ENCODE results near the gene PPP1R9A.

Gene PPP1R9A

DNA sequence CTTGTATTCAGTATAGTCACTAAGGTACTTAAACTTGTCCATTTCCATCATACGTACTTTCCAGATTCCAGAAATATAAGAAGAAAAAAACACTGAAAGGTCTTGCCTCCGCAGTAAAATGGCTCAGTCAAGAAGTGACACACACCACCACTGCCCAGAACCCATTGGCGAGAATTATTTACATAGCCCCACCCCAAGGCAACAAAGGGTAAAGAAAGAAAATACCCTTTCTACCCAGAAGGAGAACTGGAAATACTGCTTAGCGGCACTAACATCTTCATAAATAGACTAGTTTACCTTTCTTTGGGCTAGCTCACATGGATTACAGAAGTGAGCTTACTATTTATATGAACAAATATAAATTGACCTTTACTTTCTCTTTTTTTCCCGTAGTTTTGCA is 194.0 kb downstream of the PPP1R9A start:
- DNase-seq (ENCODE audit: low read depth): no peak

DNA sequence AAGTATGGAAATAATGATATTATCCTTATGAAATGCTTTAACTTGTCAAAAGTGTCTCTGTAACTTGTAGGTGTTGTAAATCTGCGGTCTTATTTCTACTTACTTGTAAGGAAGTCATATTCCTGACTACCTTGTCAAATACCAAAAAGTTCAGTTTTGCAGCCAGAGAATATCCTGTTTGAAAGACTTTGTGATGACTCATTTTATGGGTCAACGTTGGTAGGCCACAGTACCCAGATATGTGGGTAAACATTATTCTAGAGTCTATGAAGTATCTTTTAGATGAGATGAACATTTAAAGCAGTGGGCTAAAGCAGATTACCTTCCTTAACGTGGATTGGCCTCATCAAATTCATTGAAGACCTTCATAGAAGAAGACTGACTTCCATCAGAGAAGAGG is 195.3 kb downstream of the PPP1R9A start:
- DNase-seq (ENCODE audit: low read depth): no peak

DNA sequence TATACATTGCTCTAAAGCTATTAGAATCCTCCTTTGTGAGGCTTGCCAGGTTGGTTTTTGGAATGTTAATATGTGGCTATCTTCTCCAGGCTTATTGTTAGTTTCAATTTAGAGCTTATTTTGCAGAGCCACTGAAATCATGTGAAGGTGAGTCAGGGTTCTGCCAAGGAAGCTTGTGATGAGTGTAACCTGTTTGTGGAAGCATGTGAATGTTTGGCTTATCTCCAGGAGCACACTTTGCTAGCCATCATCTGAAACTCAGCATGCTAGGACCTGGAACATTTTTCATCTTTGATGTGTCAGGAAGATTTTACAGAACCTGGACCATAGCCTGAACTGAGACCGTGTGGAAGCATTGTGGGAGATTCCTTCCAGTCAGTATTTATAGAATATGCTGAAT is 197.3 kb downstream of the PPP1R9A start:
- DNase-seq (ENCODE audit: low read depth): no peak

DNA sequence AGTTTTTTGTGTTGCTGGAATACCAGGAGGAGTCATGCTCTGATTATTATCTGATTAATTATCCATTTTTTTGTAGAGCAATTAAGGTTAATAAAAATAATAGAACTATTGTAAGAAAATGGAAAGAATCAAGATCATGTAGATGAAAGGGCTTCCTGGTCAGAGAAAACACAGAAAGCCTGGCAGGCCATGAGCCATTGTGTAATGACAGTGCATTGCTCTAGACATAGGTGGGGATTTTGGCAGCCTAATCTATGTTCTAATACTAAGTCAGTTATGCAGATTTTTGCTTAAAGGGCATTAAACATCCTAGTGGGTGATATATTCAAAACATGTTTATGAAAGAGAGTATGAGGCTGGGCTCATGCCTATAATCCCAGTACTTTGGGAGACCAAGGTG is 198.2 kb downstream of the PPP1R9A start:
- DNase-seq (ENCODE audit: low read depth): no peak

DNA sequence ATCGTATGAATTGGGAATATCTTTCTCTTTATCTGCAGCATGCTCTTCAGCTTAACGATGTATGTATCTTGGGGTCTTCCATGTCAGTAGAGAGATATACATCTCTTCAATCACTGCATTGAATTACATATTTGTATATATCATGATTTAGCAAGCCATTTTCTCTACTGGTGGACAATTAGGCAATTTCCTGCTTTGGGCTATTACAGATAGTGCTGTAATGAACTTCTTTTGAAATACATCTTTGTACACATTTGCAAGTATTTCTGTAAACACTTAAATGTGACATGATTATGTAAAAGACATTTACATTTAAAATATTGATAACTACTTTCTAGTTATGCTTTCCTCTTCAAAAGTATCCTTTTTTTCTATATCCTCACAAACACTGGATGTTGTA is 199.0 kb downstream of the PPP1R9A start:
- no peak for DNase-seq (ENCODE audit: low read depth)

DNA sequence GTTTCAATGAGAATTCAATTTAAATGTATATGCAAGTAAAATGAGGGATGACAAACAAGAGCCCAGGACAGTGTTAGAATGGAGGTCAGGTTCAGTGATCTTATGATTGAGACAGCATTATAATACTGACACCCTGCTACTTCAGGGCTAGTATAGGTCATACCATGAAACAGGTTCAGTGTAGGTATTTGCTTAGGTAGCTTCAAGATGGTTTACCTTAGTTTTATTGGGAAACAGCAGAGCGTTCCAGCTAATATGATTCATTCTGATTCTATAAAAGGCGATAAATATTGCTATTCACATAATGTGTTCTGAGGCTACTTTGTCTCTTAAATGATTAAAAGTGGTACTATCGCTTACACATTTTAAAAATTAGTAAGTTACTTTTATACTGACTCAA is 203.3 kb downstream of the PPP1R9A start:
- no peak for DNase-seq (ENCODE audit: low read depth)

DNA sequence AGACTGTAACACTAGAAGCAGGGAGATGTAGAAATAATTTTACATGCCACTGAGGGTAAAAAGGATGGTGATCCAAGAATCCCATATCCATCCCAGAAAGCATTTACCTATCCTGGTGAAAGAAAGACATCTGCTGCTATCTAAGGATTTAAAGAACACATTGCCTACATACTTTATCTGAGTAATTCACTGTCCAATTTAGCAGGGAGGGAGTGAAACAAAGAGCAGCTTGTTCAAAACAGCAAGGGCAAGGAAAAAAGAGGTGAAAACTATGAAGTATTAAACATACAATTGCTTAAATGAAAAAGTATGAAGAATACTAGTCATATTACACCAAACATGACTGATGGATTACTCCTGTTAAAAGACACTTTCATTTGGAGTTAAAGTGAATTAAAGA is 206.2 kb downstream of the PPP1R9A start:
- no peak for DNase-seq (ENCODE audit: low read depth)

DNA sequence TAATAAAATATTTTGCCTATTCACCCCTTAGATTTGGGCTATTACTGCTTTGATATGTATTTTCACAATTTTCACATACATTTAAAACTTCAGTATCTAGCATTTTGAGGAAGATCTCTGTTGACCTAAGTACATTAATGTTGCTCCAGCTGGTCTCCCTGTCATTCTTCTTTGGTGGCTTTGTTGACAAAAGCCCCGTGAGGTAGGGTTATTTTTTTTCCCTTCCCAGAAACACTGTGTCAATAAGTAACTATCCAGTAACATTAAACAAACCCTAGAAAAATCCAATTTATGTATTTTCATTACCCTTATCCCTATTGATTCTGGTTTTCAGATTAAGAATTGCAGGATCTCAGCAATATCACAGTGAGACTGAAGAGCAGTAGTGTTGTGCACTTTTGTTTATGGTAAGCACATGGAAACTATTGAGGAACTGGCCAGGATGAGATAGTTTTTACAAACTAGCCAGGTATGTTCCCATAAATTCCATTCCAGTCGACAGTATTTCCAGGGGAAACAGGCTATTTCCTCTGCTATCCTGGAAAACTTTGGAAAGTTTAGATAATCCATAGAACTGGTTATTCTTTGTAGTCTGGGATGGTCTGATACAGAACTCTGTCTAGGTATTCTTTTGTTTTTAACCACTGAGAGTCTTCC is 218.8 kb downstream of the PPP1R9A start:
- DNase-seq (ENCODE audit: low read depth): no peak

DNA sequence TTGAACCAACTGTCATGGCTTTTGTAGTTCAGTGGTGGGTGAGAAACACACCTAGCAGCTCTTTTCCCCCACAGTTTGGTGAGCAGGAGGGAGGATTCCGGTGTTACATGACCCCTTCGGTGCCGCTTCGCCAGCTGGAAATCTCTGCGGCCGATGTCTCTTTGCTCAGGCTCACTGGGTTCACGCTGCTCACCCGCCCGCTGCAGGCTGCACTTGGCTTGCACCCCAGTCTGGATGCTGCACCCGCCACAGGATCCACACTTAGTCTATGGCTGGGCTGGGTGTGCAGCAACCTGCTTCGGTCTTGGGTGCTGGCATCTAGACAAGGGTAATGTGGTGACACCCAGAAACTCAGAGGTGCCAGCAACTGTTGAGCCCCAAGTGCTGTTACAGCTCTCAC is 225.1 kb downstream of the PPP1R9A start:
- DNase-seq (ENCODE audit: low read depth): no peak

DNA sequence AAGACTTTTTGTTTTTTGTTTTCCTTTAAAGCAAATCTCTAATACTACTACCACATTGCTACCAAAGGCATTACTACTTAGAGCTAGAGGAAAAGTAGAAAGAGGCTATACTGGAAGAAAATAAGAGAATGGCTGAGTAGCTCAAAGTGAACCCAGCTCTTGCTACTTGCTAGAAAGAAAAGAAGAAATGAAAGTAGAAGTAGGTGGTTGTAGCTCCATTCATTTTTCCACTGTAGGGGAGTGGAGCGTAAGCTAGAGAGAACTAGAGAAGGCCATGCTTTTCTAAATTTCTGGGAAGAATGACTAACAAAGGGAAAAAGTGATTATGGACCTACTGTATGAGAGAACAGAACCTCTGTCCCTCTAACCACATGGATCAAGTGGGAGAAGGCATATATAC is 232.5 kb downstream of the PPP1R9A start:
- DNase-seq (ENCODE audit: low read depth): no peak

DNA sequence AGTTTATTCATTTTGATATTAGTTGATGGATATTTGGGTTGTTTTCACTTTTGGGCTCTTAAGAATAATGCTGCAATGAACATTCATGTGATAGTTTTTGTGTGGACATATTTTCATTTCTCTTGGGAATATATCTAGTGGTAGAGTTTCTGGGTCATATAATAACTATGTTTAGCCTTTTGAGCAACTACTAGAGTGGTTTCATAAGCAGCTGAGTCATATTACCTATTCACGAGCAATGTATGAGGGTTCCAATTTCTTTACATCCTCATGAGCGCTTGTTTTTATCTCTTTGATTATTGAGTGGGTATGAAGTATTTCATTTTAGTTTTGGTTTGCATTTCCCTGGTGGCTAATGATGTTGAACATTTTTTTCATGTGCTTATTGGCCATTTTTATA is 234.4 kb downstream of the PPP1R9A start:
- DNase-seq (ENCODE audit: low read depth): no peak

DNA sequence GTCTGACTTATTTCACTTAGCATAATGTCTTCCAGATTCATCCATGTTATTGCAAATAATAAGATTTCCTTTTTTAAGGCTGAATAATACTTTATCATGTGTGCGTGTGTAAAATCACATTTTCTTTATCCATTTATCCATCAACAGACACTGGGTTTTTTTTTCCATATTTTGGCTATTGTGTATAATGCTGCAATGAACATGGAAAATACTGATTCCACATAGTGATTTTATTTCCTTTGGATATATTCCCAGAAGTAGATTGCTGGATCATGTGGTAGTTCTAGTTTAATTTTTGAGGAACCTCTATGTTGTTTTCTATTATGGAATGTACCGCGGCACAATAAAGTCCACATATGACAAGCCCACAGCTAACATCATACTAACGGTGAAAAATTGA is 236.9 kb downstream of the PPP1R9A start:
- no peak for DNase-seq (ENCODE audit: low read depth)

DNA sequence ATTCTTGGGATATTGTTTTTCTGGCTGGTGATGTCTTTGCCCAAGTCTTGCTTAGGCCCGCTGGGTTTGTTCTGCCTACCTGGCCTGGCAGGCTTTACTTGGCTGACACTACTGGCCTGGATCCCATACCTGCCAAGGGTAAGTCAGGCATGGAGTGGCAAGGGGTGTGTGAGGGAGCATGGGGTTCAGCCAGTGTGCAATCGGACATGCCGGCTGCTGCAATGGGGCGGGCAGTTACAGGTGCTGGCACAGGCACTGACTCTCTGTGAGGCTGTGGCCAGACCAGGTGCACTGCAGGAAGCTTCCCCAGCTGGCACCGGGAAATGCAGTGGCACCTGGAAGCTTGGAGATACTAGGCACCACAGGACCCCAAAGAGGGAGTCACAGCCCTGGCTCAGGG is 248.6 kb downstream of the PPP1R9A start:
- no peak for DNase-seq (ENCODE audit: low read depth)

DNA sequence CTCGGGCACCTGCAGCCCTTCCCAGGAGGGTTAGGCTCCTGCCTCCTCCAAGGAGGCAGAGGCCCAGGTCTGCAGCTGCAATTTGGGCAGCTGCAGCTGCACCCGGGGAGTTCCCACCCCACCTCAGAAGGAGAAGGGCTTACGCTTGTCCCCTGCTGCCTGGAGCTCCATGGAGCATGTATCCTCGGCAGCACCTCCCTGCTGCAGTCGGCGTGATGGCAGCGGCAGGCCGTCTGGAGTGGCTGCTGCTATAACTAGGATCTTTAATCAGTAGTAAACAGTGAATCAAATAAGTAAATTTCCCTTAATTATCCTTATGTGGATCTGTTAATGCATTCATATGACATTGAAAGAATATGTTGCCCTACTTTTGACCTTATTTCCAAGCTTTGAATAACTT is 250.0 kb downstream of the PPP1R9A start:
- DNase-seq (ENCODE audit: low read depth): no peak

DNA sequence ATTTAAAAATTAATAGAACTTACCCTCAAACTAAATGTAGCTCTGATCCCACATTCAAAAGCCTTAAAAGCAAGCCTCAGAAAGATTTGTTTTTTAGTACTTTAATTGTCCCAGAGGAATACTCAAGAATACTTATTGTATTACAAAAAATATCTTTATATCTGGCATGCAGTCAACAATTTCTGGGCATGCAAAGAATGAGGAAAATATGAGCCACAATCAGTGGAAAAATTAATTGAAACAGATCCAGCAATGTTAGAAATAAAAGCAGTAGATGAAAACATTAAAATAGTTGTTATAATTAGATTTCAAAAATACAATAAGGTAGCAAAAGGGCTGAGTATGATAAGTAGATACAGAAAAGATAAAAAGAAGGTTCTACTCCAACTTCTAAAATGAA is 262.3 kb downstream of the PPP1R9A start:
- DNase-seq (ENCODE audit: low read depth): no peak

DNA sequence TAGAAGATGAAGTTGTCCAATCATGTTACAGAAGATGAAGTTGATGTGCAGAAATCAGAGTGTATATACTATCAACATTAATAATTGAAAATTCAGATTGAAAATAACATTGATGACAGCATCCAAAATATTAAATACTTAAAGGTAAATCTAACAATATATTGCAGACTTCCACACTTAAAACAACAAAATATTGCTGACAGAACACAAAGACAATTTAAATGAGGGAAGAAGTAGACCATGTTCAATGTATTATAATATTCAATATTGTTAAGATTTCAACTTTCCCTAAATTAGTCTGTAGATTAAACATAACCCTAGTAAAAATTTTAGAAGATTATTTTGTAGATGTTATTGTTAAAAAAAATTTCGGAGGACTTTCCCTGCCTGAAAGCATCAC is 265.0 kb downstream of the PPP1R9A start:
- no peak for DNase-seq (ENCODE audit: low read depth)

DNA sequence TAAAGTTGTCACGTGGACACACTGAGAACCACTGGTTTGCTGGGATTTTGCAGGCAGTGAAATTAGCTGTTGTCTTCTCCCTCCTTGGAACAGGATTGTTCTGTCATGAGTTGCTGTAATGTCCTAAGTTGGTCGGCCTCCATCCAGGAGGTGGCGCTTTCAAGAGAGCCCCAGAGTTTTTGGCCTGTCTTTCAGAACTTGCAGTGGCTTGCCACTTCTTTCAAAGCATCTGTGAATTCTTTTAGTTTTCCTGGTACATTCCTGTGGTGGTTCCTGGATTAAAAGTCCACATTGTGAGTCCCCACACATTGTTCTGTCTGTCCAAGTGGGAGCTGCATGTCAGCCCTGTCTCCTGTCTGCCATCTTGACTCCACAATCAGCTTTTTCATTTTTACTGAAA is 283.1 kb downstream of the PPP1R9A start:
- DNase-seq (ENCODE audit: low read depth): no peak

DNA sequence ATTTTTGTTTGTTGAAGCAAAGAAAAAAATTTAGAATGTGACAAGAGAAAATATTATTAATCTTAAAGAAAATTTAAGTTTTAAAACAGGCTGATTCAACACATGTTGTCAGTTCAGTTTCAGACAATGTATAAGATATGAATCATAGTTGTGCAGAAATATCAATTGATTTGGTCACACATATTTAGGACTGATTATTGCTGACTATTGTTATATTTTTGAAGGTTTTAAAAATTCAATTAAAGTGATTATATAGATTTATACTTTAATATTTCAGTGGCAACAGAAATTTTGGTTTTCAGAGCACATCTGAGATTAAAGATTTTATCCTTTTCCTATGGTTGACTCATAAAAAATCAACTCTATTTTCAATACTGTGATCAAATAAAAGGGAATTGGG is 284.4 kb downstream of the PPP1R9A start:
- no peak for DNase-seq (ENCODE audit: low read depth)

DNA sequence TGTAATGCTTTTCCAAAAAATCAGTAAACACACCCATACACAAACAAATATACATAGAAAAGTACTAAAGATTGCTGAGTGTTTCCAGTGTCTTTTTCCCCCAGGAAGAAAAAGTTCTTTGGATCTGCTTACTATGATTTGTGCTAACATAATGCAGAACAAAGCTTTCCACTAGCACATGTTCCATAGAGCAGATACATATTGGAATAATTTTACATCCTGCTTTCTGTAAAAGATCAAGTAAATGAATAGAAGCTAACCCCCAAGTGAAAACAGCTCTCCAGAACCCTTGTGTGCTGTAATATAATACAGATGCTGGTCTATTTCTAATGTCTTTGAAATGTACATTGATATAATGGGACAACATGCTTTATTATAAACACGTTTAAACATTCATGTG is 291.5 kb downstream of the PPP1R9A start:
- DNase-seq (ENCODE audit: low read depth): no peak

DNA sequence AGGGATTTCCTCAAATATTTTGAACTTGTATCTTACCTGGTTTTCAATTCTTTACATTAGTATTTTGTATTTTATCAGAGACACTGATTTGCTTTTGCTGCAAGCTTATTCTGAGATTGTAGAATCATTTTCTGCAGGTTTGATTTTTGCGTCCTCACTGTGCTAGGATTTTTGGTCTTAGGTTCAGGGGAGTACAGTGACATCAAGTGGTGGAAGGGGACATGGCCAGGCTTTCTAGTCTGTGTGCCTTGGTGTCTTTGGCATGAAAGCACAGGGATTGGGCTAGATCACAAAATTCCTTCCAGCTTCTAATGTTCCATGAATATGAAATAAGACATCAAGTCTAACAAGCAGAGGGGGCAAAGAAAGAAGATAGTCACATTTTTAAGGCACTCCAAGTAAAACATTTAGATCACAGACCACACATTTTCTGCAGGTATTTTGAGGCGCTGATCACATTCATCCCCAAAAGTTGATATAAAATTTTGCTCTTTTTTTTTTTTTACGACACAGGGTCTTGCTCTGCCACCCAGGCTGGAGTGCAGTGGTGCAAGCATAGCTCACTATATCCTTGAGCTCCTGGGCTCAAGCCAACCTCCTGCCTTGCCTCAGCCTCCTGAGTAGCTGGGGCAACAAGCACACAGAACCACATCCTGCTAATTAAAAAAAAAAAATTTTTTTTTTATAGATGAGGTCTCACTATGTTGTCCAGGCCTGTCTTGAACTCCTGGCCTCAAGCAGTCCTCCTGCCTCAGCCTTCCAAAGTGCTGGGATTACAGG is 292.6 kb downstream of the PPP1R9A start:
- no peak for DNase-seq (ENCODE audit: low read depth)

DNA sequence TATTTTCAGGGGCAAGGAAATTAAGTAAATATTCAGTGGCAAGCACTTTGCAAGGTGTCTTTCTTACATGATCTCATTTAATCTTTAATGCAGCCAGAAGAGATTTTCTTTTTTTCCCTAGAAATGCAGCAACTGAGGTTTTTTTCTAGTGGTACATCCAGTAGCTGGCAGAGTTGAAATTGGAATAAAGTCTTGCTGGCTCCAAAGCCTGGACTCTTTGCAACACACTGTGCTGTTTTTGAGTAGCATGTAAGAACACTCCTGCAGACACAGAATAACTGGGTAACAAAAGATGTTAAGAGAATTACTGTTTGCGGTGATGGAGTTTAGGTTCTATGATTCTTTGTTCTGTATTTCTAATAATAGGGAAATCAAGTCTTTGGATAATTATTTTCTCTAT is 293.3 kb downstream of the PPP1R9A start:
- DNase-seq (ENCODE audit: low read depth): no peak

DNA sequence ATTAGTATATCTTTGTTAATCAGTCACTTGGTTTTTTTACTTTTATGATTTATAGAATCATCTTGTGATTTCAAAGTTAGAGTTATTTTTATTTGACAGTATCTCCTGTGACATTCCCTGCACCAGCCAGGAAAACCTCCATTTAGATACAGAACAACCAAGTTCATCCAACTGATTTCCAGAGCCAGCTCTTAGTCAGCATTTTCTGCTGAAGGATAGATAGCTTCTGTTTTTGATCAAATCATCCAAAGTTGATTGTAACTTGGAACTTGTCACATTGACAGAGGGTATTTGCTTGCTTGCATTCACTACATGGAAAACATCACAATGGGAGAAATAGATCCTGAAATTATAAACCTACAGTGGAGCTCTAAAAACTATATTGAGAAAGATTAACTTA is 294.3 kb downstream of the PPP1R9A start:
- DNase-seq (ENCODE audit: low read depth): no peak

DNA sequence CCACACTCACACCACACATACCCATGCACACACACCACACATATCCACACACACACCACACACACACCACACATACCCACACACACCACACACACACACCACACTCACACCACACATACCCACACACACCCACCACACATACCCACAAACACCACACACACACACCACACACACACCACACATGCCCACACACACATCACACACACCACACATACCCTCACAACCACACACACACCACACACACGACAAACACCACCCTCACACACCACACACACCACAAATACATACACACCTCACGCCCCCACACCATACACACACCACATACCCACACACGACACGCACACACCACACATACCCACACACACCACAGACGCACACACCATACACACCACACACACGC is 297.2 kb downstream of the PPP1R9A start:
- DNase-seq (ENCODE audit: low read depth): no peak

DNA sequence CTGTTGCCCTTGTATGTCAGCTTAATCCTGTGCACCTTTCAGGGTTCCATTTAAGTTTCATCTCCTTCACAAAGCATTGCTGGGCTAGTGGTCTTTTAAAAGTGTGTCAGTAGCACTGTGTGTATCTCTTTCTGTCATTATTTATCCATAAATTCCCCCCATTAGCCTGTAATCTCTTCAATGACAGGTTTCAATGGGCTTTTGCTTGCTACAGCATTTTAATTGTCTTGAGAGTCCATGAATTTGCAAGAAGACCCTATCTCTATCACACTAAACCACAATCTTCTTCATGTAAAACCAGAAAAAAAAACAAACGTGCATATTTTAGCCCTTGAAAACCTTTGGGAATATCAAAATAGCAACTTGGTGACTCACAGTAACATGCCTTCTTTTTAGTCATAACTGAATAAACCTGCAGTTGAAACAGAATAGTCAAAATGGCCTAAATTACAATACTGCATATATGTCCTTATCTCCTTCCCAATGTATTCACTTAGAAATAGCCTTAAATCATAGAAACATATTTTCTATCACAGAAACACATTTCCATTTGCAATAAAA is 298.4 kb downstream of the PPP1R9A start:
- no peak for DNase-seq (ENCODE audit: low read depth)
